Upper lobe of left lung (tissue), 4 donors: ENCODE results near the gene NR3C2.

ENCODE experiments used
- CTCF ChIP-seq, 6 experiments: fragments of 450-650 bp in 4 of 6; fragments of 200-600 bp in 2 of 6; sonication (generic) in 2 of 6; IDR thresholded peaks; one replicate each; pipeline ENCODE4 v1.5.1; 2016 to 2019; ENCODE audit warnings: antibody characterized with exemption in 6 of 6
- POLR2A ChIP-seq, 4 donors: fragments of 450-650 bp; IDR thresholded peaks; one replicate each; pipeline ENCODE4 v1.5.1; 2016 to 2017; ENCODE audit warnings: antibody characterized with exemption in 4 of 4, mild to moderate bottlenecking in 2 of 4
- POLR2AphosphoS5 ChIP-seq, 2 donors: sonication (generic); formaldehyde crosslinking; IDR thresholded peaks; one replicate each; pipeline ENCODE4 v1.5.1; 2017; ENCODE audit warnings: antibody characterized with exemption in 2 of 2

GRCh38 chr4:148259841-148260240 is 182.4 kb downstream of the NR3C2 start:
- TF ChIP-seq CTCF (IDR thresholded peaks at IDR 0.05) (no peak), POLR2A (IDR thresholded peaks at IDR 0.05) (no peak), POLR2AphosphoS5 (IDR thresholded peaks at IDR 0.05) (no peak)
